Tibial nerve (tissue), 3 donors: ENCODE data around the gene SLC1A6.

Experiments
- CTCF ChIP-seq, 5 experiments: fragments of 200-600 bp in 3 of 5; fragments of 450-650 bp in 2 of 5; sonication (generic) in 3 of 5; IDR thresholded peaks; one replicate each; pipeline ENCODE4 v1.5.1; 2016 to 2019; ENCODE audit warnings: antibody characterized with exemption in 5 of 5, mild to moderate bottlenecking in 3 of 5, moderate library complexity in 2 of 5
- POLR2A ChIP-seq, 2 donors: fragments of 450-650 bp; IDR thresholded peaks; one replicate each; pipeline ENCODE4 v1.6.1; 2017; ENCODE audit warnings: antibody characterized with exemption in 2 of 2, mild to moderate bottlenecking in 2 of 2, moderate library complexity in 2 of 2

- no peak for TF ChIP-seq CTCF (IDR thresholded peaks at IDR 0.05)
- TF ChIP-seq POLR2A (IDR thresholded peaks at IDR 0.05), result no peak
Observed at GRCh38 chr19:15022752-15023151, 43.1 kb upstream of the SLC1A6 start.
